ENCODE results near the gene ZFHX3.

GRCh38 chr16:73010150-73010676 is 37.7 kb downstream of the ZFHX3 start:
- TF ChIP-seq CTCF (IDR thresholded peaks at IDR 0.05) (no peak), POLR2A (IDR thresholded peaks at IDR 0.05) (no peak)

Data from uterus (tissue), 2 donors.